ENCODE data around the gene TMEM60. TPM values are rescaled to one million over a fixed set of nuclear protein-coding genes. Genes with fewer than 3 reads are reported as not detected.
A peak's percentile ranks its signal among the peaks of the same experiment; 100 is the strongest.

The TMEM60 gene, protein sequence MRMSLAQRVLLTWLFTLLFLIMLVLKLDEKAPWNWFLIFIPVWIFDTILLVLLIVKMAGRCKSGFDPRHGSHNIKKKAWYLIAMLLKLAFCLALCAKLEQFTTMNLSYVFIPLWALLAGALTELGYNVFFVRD
- 10 to 100 TPM in 1 of 2 donors, 1 to 10 TPM in 1; 8.7 to 12.2 TPM for total RNA-seq

DNA sequence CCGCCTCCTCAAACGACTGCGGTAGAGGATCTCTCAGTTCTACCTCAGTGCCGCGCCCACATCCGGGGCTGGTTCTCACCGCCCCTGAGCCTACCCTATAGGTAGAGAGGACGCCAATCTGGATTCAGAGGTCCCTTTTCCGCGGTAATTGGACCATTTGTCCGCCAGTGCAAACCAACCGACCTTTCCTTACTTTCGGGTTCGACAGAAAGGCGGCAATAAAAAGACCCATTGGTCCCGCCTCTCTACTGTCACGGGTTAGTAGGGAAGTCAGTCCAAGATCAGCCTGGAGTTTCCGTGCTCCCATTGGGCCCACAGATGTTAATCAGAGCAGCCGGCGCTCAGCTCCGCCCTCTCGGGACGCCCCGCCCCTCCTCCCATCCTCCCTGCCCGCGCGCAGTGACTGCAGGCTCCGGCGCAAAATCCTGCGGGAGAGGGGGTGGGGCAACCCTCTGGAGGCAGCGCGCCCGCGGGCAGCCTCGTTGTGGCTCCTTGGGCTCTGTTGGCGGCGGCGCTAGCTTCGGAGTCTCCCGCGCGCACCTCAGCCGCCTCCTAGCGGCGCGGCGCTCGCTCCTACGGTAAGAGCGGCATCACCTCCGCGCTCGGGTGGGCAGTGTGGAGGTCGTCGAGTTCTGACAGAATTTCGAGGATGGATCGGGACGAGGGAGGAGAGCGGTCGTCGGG lies at the start of gene TMEM60, which contains the start of gene PHTF2:
Gene TMEM60 (minus strand): TSS at position 41 of the 684 bp plus-strand sequence. CDS start 4,061 bp downstream, outside the sequence.
Gene PHTF2 (plus strand): TSS at position 380 of the 684 bp plus-strand sequence.
- H3K4me1 ChIP-seq (ENCODE audit: control insufficient read depth in 1 of 2, low read depth in 2 of 2): peaks cover 13 to 39% of the 10 kb centered on the region in 2 donors
- H3K4me3 ChIP-seq: peak within 1 kb of the TSS; percentile 93
- DNase-seq (ENCODE audit: low spot score) (peak; percentile 95), ATAC-seq (ENCODE audit: insufficient number of reproducible peaks, low FRiP score, low read depth) (peak; percentile 99)
- no peaks in the 10 kb centered on the region for H3K36me3 ChIP-seq
- TF ChIP-seq CTCF (IDR thresholded peaks at IDR 0.05): peak; percentile 51
- H3K27me3 ChIP-seq (replicated peaks; ENCODE audit: insufficient read depth): no peaks in the 10 kb centered on the region
- peak within 1 kb of the TSS; percentile 81 to 86 for H3K27ac ChIP-seq
- no peaks in the 10 kb centered on the region for H3K9me3 ChIP-seq

- DNase-seq (ENCODE audit: low spot score): no peak
- Histone ChIP-seq H3K4me1 (ENCODE audit: control insufficient read depth in 1 of 2, low read depth in 2 of 2) (no peaks in the 10 kb centered on the region), H3K36me3 (no peaks in the 10 kb centered on the region), H3K27me3 (replicated peaks; ENCODE audit: insufficient read depth) (no peaks in the 10 kb centered on the region), H3K27ac (no peak overlapping the region), H3K4me3 (no peak overlapping the region), H3K9me3 (no peaks in the 10 kb centered on the region)
- TF ChIP-seq CTCF (IDR thresholded peaks at IDR 0.05): no peak
- no peak for ATAC-seq (ENCODE audit: insufficient number of reproducible peaks, low FRiP score, low read depth)
Measured at GRCh38 chr7:77846317-77847092, 48.3 kb upstream of the TMEM60 start.

- Histone ChIP-seq H3K36me3 (no peaks in the 10 kb centered on the region), H3K27ac (no peak overlapping the region), H3K27me3 (replicated peaks; ENCODE audit: insufficient read depth) (no peaks in the 10 kb centered on the region), H3K9me3 (no peaks in the 10 kb centered on the region), H3K4me1 (ENCODE audit: control insufficient read depth in 1 of 2, low read depth in 2 of 2) (peaks cover 0 to 3% of the 10 kb centered on the region in 2 donors), H3K4me3 (no peak overlapping the region)
- ATAC-seq (ENCODE audit: insufficient number of reproducible peaks, low FRiP score, low read depth) (no peak), DNase-seq (ENCODE audit: low spot score) (no peak)
- TF ChIP-seq CTCF (IDR thresholded peaks at IDR 0.05): no peak
Measured at GRCh38 chr7:77843194-77843593, 45.0 kb upstream of the TMEM60 start.

DNA sequence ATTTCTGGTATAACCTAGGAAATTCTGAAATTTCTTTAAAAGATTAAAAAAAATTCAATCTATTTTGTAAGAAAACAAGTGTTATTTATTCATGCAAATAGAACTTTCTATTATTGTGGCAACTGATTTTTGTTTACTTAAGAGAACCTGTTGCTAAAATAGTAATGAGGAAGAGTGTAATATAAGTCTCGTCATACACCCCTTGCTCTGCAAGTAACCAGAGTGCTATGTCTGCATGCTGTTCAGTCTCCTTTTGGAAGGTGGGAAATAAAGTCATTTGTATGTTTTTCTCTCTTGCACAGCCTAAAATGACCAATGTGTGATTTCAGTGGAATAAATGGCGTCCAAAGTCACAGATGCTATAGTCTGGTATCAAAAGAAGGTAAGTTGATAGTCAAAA lies 41.7 kb upstream of the TMEM60 start:
- Histone ChIP-seq H3K9me3 (no peaks in the 10 kb centered on the region), H3K4me1 (ENCODE audit: control insufficient read depth in 1 of 2, low read depth in 2 of 2) (peaks cover 4 to 8% of the 10 kb centered on the region in 2 donors), H3K4me3 (no peak overlapping the region), H3K27ac (no peak overlapping the region), H3K27me3 (replicated peaks; ENCODE audit: insufficient read depth) (no peaks in the 10 kb centered on the region), H3K36me3 (no peaks in the 10 kb centered on the region)
- DNase-seq (ENCODE audit: low spot score) (no peak), ATAC-seq (ENCODE audit: insufficient number of reproducible peaks, low FRiP score, low read depth) (no peak)
- TF ChIP-seq CTCF (IDR thresholded peaks at IDR 0.05): no peak

GRCh38 chr7:77838929-77839491 lies 40.8 kb upstream of the TMEM60 start:
- Histone ChIP-seq H3K27me3 (replicated peaks; ENCODE audit: insufficient read depth) (no peaks in the 10 kb centered on the region), H3K4me3 (no peak overlapping the region), H3K36me3 (no peaks in the 10 kb centered on the region), H3K4me1 (ENCODE audit: control insufficient read depth in 1 of 2, low read depth in 2 of 2) (peaks cover 8 to 13% of the 10 kb centered on the region in 2 donors), H3K27ac (no peak overlapping the region), H3K9me3 (no peaks in the 10 kb centered on the region)
- DNase-seq (ENCODE audit: low spot score): no peak
- TF ChIP-seq CTCF (IDR thresholded peaks at IDR 0.05): no peak
- no peak for ATAC-seq (ENCODE audit: insufficient number of reproducible peaks, low FRiP score, low read depth)
